NCI-H524 treated with DMSO at 0.1 percent for 48 hours (cell line): ENCODE data around the gene ZNF888.
A peak's percentile ranks its signal among the peaks of the same experiment; 100 is the strongest.
"Not testable (repeated sequence)": the region's sequence is repeated elsewhere in the genome, so short reads cannot be mapped to it uniquely, and the experiment has no call there.

ENCODE experiments used
- DNase-seq: peaks from one replicate; lab custom pipeline; 2025; lab: John Stamatoyannopoulos, UW

ZNF888 gene

GRCh38 chr19:52922841-52923777 is at the start of gene ZNF888:
ZNF888 (minus strand) TSS chr19:52923428; CDS start chr19:52917873, 5,555 bp downstream.
- no peak for DNase-seq

GRCh38 chr19:52967772-52968171 is 44.5 kb upstream of the ZNF888 start:
- no peak for DNase-seq

- no peak for DNase-seq
Observed at GRCh38 chr19:52963247-52963618, 40.0 kb upstream of the ZNF888 start.

- peak; percentile 9 for DNase-seq
Observed at GRCh38 chr19:52962394-52963246, 39.4 kb upstream of the ZNF888 start, which contains the start of gene ZNF816. ZNF816 (minus strand) TSS chr19:52962881; CDS start chr19:52956089, 6,792 bp downstream.

- DNase-seq, result no peak
Observed at GRCh38 chr19:52961981-52962380, 38.8 kb upstream of the ZNF888 start.

- no peak for DNase-seq
Observed at GRCh38 chr19:52959613-52960295, 36.5 kb upstream of the ZNF888 start.

GRCh38 chr19:52957591-52957990 is 34.4 kb upstream of the ZNF888 start:
- no peak for DNase-seq

DNA sequence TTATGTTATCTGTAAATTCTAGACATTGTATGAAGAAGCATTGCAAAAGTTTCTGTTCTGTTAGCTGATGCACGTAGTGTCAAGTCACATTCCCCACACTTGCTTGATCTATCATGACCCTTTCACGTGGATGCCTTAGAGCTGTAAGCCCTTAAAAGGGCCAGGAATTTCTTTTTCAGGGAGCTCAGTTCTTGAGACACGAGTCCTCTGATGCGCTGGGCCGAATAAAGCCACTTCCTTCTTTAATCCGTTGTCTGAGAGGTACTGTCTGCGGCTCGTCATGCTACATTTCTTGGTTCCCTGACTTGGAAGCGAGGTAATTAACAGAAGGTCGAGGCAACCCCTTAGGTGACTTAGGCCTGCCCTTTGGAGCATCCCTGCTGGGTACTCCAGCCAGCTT is 33.7 kb upstream of the ZNF888 start:
- DNase-seq, result no peak

DNA sequence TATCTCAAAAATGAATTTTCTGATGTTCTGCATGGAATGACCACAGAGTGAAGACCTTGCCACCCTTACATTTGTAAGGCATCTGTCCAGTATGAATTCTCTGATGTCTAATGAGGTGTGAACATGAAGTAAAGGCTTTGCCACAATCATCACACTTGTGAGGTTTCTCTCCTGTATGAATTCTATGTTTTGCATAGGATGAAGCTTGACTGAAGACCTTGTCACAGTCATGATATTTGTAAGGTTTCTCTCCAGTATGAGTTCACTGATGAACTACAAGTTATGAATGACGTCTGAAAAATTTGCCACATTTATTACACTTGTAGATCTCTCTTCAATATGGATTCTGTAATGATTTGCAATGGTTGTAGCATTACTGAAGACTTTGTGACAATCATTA is 26.2 kb upstream of the ZNF888 start:
- DNase-seq, result no peak

DNA sequence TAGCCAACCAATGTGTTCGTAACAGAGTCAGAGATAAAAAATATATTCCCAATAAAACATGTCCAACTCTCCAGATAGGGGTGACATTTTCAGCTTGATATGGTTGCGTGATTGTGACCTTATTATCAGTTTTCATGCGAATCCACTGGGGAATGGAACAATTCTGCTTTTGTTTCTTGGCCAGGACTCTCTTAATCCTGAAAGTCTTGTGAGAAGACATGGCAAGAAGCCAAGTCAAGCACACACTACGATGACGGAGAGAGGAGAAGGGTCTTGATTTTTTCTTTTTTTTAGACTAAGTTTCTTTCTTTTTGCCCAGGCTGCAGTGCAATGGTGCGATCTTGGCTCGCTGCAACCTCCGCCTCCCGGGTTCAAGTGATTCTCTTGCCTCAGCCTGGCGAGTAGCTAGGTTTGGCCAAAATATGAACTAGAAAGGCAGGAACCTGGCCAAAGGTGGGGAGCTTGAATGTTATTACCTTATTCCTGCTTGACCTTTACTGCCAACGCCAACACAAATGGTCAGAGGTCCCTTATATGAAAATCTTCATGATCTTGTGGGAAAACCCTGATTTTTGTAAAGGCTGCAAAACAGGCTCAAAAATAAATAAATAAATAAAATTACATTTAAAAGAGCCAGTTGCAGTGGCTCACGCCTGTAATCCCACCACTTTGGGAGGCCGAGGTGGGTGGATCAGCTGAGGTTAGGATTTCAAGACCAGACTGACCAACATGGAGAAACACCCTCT is 25.0 kb upstream of the ZNF888 start:
- no peak for DNase-seq

- DNase-seq, result no peak
Observed at GRCh38 chr19:52946322-52947310, 23.4 kb upstream of the ZNF888 start.

GRCh38 chr19:52945652-52946321 is 22.6 kb upstream of the ZNF888 start:
- DNase-seq, result no peak

GRCh38 chr19:52944703-52945493 is 21.7 kb upstream of the ZNF888 start:
- DNase-seq, result not testable (repeated sequence)

GRCh38 chr19:52943884-52944643 is 20.8 kb upstream of the ZNF888 start:
- DNase-seq, result no peak

GRCh38 chr19:52943134-52943883 is 20.1 kb upstream of the ZNF888 start:
- DNase-seq, result no peak

DNA sequence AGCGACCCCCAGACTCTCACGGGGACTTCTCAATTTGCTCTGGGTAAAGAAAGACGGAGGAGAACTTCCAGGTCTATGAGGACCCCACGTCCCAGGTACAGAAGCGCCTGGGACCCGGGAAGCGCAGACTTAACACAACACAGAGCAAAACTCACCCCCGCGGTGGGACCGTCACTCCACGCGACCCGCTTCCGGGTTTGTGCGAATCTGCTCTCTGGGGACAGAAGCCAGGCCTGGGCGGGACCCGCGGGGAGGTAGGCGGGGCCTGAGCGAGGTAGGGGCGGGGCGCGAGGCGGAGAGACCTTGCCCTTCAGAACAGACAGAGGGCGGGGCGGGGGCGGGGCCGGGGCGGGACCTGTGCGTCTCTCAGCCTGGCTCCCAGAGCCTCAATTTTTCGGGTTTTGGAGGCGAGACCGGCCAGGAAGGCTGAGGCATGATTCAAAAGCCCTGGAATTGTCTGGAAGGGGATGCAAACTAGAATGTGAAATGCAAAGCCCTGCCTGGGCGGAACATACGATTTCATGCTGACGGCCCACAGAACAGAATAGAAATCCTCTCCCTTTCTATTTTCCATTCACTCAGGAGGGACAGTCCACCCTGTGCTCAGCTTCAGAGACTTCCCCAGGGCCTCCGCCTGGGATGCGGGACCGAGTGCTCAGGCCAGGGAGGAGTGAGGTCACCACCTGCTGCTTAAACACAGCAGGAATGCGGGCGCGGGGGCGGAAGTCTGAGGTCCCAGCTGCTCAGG is 19.3 kb upstream of the ZNF888 start:
- DNase-seq, result no peak
